ENCODE data around the gene UBD.
A peak's percentile ranks its signal among the peaks of the same experiment; 100 is the strongest.

Gene UBD

GRCh38 chr6:29561091-29561490 lies 1.6 kb upstream of the UBD start:
- no peak for DNase-seq (ENCODE audit: low read depth)

- no peak for DNase-seq (ENCODE audit: low read depth)
Observed at GRCh38 chr6:29558439-29559079, 973 bp downstream of the UBD start.

GRCh38 chr6:29557320-29557719 lies 2.2 kb downstream of the UBD start:
- DNase-seq (ENCODE audit: low read depth) = no peak

- DNase-seq (ENCODE audit: low read depth) = no peak
Observed at GRCh38 chr6:29554764-29555163, 4.8 kb downstream of the UBD start.

- DNase-seq (ENCODE audit: low read depth) = peak; percentile 25
Observed at GRCh38 chr6:29553268-29554057, 6.1 kb downstream of the UBD start.

- DNase-seq (ENCODE audit: low read depth) = no peak
Observed at GRCh38 chr6:29552512-29553051, 7.0 kb downstream of the UBD start.

- no peak for DNase-seq (ENCODE audit: low read depth)
Observed at GRCh38 chr6:29547573-29547972, 12.0 kb downstream of the UBD start.

GRCh38 chr6:29537714-29538403 lies 21.7 kb downstream of the UBD start:
- no peak for DNase-seq (ENCODE audit: low read depth)

GRCh38 chr6:29532320-29532951 lies 27.1 kb downstream of the UBD start:
- no peak for DNase-seq (ENCODE audit: low read depth)

- peak; percentile 19 for DNase-seq (ENCODE audit: low read depth)
Observed at GRCh38 chr6:29531668-29532067, 27.9 kb downstream of the UBD start.

GRCh38 chr6:29530671-29531310 lies 28.7 kb downstream of the UBD start:
- no peak for DNase-seq (ENCODE audit: low read depth)

- no peak for DNase-seq (ENCODE audit: low read depth)
Observed at GRCh38 chr6:29529956-29530355, 29.6 kb downstream of the UBD start.

- DNase-seq (ENCODE audit: low read depth) = no peak
Observed at GRCh38 chr6:29528988-29529560, 30.5 kb downstream of the UBD start.

- no peak for DNase-seq (ENCODE audit: low read depth)
Observed at GRCh38 chr6:29528300-29528931, 31.1 kb downstream of the UBD start.

GRCh38 chr6:29527564-29527963 lies 32.0 kb downstream of the UBD start:
- DNase-seq (ENCODE audit: low read depth) = no peak

GRCh38 chr6:29527126-29527525 lies 32.4 kb downstream of the UBD start:
- no peak for DNase-seq (ENCODE audit: low read depth)

GRCh38 chr6:29525311-29525639 lies 34.3 kb downstream of the UBD start:
- no peak for DNase-seq (ENCODE audit: low read depth)

GRCh38 chr6:29524444-29525310 lies 34.9 kb downstream of the UBD start:
- DNase-seq (ENCODE audit: low read depth) = no peak

- no peak for DNase-seq (ENCODE audit: low read depth)
Observed at GRCh38 chr6:29524044-29524443, 35.5 kb downstream of the UBD start.

- no peak for DNase-seq (ENCODE audit: low read depth)
Observed at GRCh38 chr6:29522227-29522626, 37.3 kb downstream of the UBD start.
